B cell (primary cell): ENCODE data around the gene TSPAN16.

Experiments used
- CTCF ChIP-seq: fragments of 200-600 bp; IDR thresholded peaks from one replicate; pipeline ENCODE4 v1.8.0; 2022; ENCODE audit warnings: antibody characterized with exemption, mild to moderate bottlenecking
- EZH2 ChIP-seq: IDR thresholded peaks from 2 replicates; pipeline ENCODE4 v1.6.1; 2012; ENCODE audit warnings: borderline replicate concordance, low read depth, mild to moderate bottlenecking, moderate library complexity, low read length; ENCODE audit not compliant: insufficient read depth, poor library complexity, severe bottlenecking

DNA sequence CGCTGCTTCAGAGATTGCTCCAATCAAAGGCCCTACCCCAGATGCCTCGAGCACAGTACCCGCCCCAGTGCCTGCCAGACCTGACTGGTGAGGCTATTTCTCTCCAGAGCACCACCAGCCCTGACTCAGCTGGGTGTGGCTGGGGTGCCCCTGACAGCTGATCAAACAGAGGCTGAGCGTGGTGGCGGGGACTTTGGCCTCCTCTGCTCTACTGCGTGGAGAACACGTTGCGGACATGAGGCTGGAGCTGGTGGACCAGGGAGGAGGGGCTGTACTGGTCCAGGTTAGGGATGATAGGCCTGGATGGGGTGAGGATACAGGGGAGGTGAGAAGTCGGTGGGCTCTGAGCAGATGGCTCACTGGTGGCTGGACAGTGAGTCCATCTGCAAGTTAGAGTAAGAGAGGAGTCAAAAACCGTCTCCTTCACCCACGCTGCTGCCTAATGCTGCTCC is 30.1 kb upstream of the TSPAN16 start:
- TF ChIP-seq CTCF (no peak), EZH2 (no peak)
